HG02759 (cell line): ENCODE data around the gene NFIX.

Experiments used
- ATAC-seq: cut with Tn5 transposase; IDR thresholded peaks from one replicate; pipeline ENCODE4 v1.9.1; 2021; ENCODE audit warnings: mild to moderate bottlenecking, moderate library complexity; ENCODE audit not compliant: unreplicated experiment

The NFIX gene

DNA sequence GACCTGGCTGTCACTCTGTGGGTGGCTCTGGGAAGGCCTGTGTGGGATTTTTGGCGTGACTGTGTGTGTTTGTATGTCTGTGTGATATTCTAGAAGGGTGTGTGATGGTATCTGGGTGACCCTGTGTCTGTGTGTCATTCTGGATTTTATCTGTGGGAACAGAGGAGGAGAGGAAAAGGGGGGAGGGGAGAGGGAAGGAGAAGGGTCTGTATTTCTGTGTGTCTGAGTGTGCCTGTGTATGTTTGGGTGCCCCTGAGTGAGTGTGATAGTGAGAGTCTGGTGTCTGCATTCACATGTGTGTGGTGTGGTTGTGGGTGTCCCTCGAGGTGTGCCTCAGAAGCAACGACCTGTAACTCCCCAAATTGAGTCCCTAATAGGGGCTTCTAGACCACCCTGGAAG, 8.1 kb upstream of the NFIX start:
- ATAC-seq: no peak

DNA sequence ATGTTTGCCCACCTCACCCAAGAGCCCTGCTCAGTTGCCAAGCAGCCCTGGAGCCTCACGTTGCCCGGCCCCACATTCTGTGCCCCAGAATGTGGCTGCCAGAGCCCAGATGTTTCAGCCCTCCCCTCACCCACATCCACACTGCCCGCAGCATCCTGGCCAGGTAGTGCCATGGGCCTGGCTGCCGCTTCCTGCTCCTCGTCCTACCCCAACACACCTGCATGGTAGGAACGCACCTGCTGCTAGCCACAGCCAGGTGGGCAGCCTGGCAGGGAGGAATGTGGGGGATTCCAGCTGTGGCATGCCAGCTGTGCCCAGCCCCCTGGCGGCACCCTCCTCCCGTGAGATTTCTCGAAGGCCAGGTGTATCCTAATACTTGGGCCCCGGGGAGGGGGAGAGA, 7.5 kb upstream of the NFIX start:
- ATAC-seq: no peak

DNA sequence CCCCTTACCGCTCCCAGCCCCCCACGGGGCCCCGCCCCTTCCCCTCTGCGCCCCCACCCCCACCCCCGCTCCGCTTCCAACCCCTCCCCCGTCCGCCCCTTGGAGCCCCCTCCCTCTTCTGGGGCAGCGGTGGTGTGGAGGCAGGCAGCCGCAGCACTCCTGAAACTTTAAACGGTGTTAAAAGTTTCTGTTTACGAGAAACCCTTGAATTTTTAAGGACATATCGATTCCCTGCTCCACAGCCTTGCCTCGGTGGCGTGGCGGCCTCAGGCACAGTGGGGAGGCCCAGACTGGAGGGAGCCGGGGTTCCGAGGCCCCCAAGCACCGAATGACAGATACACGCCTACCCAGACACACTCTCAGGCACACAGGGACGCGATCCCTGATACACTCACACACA, 4.8 kb upstream of the NFIX start:
- no peak for ATAC-seq

DNA sequence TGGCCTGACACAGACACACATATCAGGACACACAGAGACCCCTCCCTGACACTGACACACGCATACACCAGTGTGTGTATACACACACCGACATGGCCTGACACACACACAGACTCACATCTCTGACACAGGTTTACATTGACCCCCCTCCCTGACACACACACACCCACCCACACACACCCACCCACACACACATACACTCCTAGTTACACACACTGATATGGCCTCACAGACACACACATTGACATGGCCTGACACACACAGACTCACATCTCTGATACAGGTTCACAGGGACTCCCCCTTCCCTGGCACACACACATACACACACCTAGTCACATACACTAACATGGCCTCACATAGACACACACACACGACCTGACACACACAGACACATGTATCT, 4.4 kb upstream of the NFIX start:
- ATAC-seq: no peak

GRCh38 chr19:12991296-12991695, 4.0 kb upstream of the NFIX start:
- no peak for ATAC-seq

- no peak for ATAC-seq
These were observed 2.5 kb upstream of the NFIX start for GRCh38 chr19:12992729-12993128.

GRCh38 chr19:12993562-12993961, 1.7 kb upstream of the NFIX start:
- ATAC-seq: no peak

GRCh38 chr19:12995596-12996405, 526 bp downstream of the NFIX start:
- no peak for ATAC-seq

DNA sequence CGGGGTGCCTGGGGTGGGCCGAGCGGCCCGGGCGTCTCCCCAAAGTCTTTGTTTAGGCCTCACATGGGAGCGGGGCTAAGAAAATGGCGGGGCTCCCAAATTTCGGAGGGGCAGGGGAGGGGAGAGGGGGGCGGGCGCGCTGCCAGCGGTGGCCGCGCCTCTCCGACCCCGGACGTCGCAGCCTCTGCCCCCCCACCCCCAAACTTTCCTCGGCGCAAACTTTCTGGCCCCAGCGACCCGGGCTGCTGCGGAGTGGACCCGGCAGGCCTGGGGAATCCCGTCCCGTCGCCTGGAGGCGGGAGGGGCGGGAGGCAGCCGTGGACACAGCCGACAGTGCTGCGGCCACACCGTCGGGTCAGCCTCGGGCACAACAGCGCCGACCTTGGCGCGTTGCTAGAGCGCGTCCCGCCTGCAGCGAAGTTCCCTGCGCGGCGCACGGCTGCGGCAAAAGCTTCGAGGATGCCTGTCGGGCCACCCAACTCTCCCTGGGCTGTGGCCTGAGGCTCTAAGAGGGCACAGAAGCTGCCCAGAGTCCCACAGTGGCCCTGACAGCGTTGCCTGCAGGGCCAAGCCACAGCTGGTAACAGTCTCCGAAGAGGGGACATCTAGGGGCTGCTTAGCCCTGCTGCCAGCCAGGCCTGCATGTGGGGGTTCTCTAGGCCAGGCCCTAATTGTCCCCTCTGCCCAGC, 1.3 kb downstream of the NFIX start:
- ATAC-seq: no peak

DNA sequence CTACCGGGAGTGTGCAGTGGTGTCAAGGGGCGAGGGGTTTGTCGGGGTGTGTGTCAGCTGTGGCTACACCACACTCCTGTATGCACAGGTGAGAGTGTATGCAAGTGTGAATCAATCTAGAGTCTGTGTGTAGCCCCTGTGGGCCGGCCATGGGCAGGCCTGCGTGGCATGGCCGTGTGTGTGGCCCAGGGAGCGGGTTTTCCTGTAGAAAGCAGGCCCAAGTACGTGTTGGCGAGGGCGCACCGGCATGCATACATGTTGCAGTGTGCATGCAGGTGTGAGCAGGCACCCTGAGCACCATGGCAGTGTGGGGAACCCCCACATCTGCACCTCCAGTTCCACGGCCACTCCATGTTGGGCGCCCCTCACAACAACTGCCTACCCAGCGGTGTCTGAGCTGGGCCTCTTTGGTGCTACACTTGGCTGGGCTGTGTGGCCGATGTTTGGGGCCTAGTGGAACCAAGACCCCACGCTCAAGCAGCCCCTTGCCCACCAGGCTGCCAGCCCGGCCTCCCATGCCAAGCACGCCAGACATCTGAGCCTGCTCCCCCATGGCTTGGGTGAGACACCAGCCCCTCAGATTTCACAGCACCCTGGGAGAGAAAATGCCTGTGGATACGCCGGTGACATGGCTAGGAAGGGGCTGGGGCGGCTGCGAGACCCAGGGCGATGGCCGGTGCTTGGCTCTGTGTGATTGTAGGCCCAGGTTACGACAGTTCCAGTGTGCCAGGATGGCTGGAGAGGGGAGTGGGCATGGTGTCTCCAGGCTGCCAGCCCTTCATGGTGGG, 2.1 kb downstream of the NFIX start:
- no peak for ATAC-seq

GRCh38 chr19:12997967-12998940, 3.0 kb downstream of the NFIX start:
- no peak for ATAC-seq

GRCh38 chr19:13001166-13001501, 5.9 kb downstream of the NFIX start:
- ATAC-seq: no peak

DNA sequence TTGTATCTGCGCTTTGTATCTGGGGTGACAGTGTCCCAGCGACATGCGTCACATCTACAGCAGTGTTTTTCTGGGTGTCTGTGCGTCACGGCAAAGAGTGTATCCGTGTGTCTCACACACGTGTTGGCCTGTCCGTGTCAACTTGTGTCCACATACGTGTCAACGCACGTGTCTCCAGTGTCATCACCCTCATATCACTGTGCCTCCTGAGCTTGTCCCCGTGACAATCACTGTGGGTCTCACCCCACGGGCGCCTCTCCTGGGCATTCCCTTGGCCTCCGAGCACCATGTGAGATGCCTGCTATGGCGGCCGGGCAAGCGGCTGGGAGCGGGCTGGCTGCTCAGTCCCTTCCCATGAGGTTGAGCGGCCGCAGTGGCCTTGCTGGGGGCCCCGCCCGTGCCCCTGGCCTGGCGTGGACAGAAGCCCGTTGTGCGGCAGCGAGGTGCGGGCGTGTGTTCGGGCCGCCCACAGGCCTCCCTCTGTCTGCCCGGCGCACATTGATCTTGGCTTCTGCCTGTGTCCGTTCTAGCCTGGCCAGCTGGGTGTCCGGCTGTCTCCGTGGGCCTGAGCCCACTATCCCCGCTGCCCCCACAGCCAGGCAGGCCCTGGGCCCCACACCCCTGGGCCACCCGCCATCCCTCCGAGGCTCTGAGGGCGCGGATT, 6.4 kb downstream of the NFIX start:
- no peak for ATAC-seq

- ATAC-seq: no peak
These were observed 7.1 kb downstream of the NFIX start for GRCh38 chr19:13002166-13002898.

- no peak for ATAC-seq
These were observed 7.8 kb downstream of the NFIX start for GRCh38 chr19:13003081-13003480.

DNA sequence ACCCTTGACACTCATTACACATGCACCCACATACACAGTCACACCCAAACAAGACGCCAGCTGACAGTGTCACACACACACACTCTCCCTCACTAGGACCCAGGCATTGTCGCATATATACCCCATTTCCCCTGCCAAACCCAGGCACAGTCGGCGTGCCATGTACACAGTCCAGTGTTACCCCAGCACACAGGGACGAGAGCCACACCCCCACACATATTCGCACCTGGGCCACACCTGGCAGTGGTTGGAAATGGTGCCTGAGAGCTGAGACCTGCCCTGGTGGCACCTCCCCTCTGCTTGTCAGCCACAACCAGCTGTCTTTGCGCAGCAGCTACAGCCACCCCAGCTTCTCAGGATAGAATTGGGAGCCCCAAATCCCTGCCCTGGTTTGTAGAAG, 9.0 kb downstream of the NFIX start:
- ATAC-seq: no peak

DNA sequence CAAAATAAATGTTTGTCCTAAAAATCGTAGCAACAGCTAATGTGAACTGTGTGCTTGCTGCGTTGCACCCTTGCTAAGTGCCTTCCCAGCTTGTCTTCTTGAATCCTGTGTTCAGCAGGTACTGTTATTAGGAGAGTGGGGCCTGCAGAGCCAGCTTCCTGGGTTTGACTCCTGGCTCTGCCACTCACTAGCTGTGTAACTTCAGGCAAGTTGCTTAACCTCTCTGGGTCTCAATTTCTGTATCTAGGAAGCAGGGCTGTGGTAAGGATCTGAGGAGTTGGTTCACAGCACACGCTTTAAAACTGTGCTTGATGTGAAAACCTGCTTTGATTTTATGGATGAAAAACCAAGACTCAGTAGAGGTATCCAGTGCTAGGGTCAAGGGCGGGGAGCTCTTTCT, 10.0 kb downstream of the NFIX start:
- no peak for ATAC-seq

DNA sequence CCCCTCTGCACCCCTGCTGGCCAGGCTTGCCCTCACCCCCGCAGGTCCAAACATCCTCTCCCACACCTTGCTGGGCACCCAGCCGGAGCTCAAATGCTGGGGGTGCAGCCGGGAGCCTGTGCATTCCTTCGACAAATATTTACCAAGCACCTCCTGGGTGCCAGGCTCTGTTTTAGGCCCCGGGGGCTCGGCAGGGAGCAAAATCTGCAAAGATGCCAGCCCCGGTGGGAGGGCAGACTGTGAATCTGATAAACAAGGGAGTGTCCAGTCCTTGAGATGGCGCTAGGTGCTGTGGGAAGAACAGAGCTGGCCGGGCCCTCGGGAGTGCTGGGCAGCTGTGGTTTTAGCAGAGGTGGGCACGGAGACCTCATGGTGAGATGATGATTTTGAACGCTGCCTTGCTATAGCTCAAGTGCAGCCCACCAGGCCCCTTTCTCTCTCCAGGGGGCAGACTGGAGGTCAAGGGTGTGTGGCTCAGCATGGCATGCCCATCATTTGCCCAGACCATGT, 10.6 kb downstream of the NFIX start:
- no peak for ATAC-seq
